Bronchial epithelial cell (primary cell): Measurements from ENCODE around the gene DNAJB4. TPM values are rescaled to one million over a fixed set of nuclear protein-coding genes. Genes with fewer than 3 reads are reported as not detected.

ENCODE experiments used
- DNase-seq: peaks from one replicate; pipeline ENCODE4 v3.0.0-alpha.2; 2010; ENCODE audit warnings: low read depth
- FAIRE-seq: peaks from 2 replicates; lab custom pipeline; 2011; peaks lifted over from hg19 to GRCh38; lab: Jason Lieb, UNC
- H3K27me3 ChIP-seq: 2 replicates; pipeline ENCODE4 v1.5.1; 2011; ENCODE audit warnings: low read length; ENCODE audit not compliant: control insufficient read depth, insufficient read depth
- H3K36me3 ChIP-seq: 2 replicates; pipeline ENCODE4 v1.5.1; 2011; ENCODE audit warnings: low read length; ENCODE audit not compliant: control insufficient read depth, insufficient read depth
- H3K4me3 ChIP-seq: 2 replicates; pipeline ENCODE4 v1.5.1; 2011; ENCODE audit warnings: mild to moderate bottlenecking, low read depth, low read length, control low read depth
- CTCF ChIP-seq: IDR thresholded peaks from 2 replicates; pipeline ENCODE4 v1.5.1; 2011; ENCODE audit warnings: mild to moderate bottlenecking, moderate library complexity, low read length, control low read depth, inconsistent platforms; ENCODE audit not compliant: insufficient read depth, severe bottlenecking
- total RNA-seq: library from RNA; depleted of rRNA; stranded (reverse); fragments of >200 nt; gene quantifications from 2 replicates; pipeline ENCODE4 v1.2.1, GENCODE V29; 2014

Gene DNAJB4
- total RNA-seq, 1 donor from 2014 or later: 6.8 TPM

GRCh38 chr1:78043436-78043835 is 38.7 kb downstream of the DNAJB4 start:
- DNase-seq (no peak), FAIRE-seq (no peak)
- H3K27me3 ChIP-seq: no peaks in the 10 kb centered on the region
- H3K4me3 ChIP-seq: no peak overlapping the region
- H3K36me3 ChIP-seq: no peaks in the 10 kb centered on the region
- TF ChIP-seq CTCF: no peak

GRCh38 chr1:78044796-78045562 is 40.2 kb downstream of the DNAJB4 start:
- no peak for FAIRE-seq
- Histone ChIP-seq H3K36me3 (no peaks in the 10 kb centered on the region), H3K4me3 (no peak overlapping the region), H3K27me3 (no peaks in the 10 kb centered on the region)
- no peak for TF ChIP-seq CTCF
- DNase-seq: no peak

- no peak for TF ChIP-seq CTCF
- Histone ChIP-seq H3K36me3 (no peaks in the 10 kb centered on the region), H3K4me3 (peak overlapping the region; percentile 44), H3K27me3 (no peaks in the 10 kb centered on the region)
- no peak for DNase-seq
- FAIRE-seq: no peak
Observed at GRCh38 chr1:78045563-78045925, 40.8 kb downstream of the DNAJB4 start.

- DNase-seq: no peak
- FAIRE-seq: no peak
- no peak for TF ChIP-seq CTCF
- H3K27me3 ChIP-seq: no peaks in the 10 kb centered on the region
- no peaks in the 10 kb centered on the region for H3K36me3 ChIP-seq
- H3K4me3 ChIP-seq: peak within 1 kb of the TSS; percentile 44
Observed at GRCh38 chr1:78045926-78046778, 41.4 kb downstream of the DNAJB4 start, which contains the start of gene GIPC2. GIPC2 (plus strand) TSS chr1:78045966; CDS start chr1:78046095, 129 bp downstream.

- TF ChIP-seq CTCF: no peak
- DNase-seq (peak; percentile 12), FAIRE-seq (no peak)
- Histone ChIP-seq H3K36me3 (no peaks in the 10 kb centered on the region), H3K4me3 (no peak overlapping the region), H3K27me3 (no peaks in the 10 kb centered on the region)
Observed at GRCh38 chr1:78047106-78047505, 42.4 kb downstream of the DNAJB4 start.
